ENCODE data around the gene ASTN2.
A peak's percentile ranks its signal among the peaks of the same experiment; 100 is the strongest.

Gene ASTN2

DNA sequence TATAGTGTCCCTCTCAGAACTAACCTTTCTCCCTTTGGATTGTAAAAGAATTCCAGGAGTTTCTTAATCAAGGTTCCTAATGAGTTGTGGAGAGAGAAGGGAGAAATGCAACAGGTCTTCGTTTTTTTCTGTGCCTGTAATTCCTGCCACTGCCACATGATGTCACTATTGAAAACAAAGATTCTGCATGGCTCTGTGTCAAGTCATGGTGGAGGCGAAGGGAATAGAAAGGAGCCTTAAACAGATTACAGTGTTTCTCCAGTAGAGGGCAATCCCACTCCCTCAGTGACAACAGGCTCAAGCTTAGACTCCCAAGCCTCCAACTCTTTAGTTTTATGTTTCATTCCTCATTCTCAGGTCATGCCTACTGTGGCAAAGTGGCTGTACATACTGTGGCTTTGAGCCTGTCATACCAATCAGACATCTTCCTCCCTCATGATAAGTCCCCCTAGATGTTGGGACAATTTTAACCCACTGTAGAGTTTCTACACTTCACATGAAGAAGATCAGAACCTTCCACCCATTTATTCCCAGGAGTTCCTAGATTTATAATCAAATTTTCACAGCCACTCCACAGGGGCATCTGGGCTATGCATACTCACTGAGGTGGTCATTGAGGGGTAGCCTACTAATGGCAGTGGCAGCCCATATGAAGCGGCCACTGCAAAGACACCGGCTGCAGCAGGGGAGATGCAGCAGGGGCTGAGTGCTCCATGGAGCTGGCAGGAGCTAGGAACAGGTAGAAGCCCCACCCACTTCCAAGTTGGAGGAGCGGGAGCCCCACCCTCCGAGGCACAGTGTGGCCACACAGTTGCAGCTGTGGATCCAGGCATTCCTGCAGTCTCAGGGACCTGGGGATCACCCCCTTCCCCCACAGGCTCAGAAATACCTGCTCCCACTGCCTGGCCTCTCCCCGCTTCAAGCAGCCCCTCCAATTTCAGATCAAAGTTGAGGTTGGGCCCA lies 825.2 kb downstream of the ASTN2 start:
- no peak overlapping the region for H3K27ac ChIP-seq
- TF ChIP-seq, protein P1, sequence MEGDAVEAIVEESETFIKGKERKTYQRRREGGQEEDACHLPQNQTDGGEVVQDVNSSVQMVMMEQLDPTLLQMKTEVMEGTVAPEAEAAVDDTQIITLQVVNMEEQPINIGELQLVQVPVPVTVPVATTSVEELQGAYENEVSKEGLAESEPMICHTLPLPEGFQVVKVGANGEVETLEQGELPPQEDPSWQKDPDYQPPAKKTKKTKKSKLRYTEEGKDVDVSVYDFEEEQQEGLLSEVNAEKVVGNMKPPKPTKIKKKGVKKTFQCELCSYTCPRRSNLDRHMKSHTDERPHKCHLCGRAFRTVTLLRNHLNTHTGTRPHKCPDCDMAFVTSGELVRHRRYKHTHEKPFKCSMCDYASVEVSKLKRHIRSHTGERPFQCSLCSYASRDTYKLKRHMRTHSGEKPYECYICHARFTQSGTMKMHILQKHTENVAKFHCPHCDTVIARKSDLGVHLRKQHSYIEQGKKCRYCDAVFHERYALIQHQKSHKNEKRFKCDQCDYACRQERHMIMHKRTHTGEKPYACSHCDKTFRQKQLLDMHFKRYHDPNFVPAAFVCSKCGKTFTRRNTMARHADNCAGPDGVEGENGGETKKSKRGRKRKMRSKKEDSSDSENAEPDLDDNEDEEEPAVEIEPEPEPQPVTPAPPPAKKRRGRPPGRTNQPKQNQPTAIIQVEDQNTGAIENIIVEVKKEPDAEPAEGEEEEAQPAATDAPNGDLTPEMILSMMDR (conservative IDR thresholded peaks at IDR 0.05): peak; percentile 92
- no peak for TF ChIP-seq ZFX (IDR thresholded peaks at IDR 0.05)

DNA sequence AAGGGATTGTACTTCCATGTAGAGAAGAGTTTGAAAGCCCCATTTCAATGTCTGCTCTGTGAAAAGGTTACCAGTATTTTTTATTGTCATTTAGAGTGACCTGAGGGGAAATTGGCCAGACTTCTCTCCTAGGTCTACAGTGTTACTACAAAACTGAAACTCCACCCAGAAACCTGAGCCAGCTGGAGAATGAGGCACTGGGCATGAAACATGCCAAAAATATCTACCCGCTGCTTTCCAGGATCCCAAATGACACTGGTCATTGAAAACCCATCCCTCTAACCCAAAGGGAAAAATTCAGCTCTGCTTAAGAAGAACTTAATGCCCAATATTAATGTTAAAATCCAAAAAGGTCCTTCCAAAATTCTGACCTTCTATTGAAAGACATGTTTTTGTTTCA lies 826.9 kb downstream of the ASTN2 start:
- no peak overlapping the region for H3K27ac ChIP-seq
- TF ChIP-seq, protein P1 (conservative IDR thresholded peaks at IDR 0.05): no peak
- no peak for TF ChIP-seq ZFX (IDR thresholded peaks at IDR 0.05)

- TF ChIP-seq, protein P1 (conservative IDR thresholded peaks at IDR 0.05): no peak
- TF ChIP-seq ZFX (IDR thresholded peaks at IDR 0.05): no peak
- no peak overlapping the region for H3K27ac ChIP-seq
Measured at GRCh38 chr9:116585896-116586295, 829.0 kb downstream of the ASTN2 start.

DNA sequence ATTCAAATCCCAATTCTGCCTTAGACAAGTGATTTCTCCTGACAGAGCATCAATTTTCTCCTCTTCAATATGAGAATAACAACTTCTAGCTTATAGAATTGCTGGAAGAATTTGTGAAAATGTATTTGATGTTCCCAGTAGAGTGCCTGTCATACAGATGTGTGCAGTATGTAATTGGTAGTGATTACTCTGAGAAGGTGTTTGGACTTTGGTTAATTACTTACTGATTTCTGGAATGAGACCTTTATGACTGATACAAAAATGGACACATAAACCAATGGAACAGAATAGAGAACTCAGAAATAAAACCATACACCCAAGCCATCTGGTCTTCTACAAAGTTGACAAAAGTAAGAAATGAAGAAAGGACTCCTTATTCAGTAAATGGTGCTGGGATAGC lies 829.7 kb downstream of the ASTN2 start:
- TF ChIP-seq ZFX (IDR thresholded peaks at IDR 0.05): no peak
- TF ChIP-seq, protein P1 (conservative IDR thresholded peaks at IDR 0.05): no peak
- no peak overlapping the region for H3K27ac ChIP-seq

- H3K27ac ChIP-seq: no peak overlapping the region
- TF ChIP-seq, protein P1 (conservative IDR thresholded peaks at IDR 0.05): no peak
- TF ChIP-seq ZFX (IDR thresholded peaks at IDR 0.05): no peak
Measured at GRCh38 chr9:116580853-116581252, 834.0 kb downstream of the ASTN2 start.

DNA sequence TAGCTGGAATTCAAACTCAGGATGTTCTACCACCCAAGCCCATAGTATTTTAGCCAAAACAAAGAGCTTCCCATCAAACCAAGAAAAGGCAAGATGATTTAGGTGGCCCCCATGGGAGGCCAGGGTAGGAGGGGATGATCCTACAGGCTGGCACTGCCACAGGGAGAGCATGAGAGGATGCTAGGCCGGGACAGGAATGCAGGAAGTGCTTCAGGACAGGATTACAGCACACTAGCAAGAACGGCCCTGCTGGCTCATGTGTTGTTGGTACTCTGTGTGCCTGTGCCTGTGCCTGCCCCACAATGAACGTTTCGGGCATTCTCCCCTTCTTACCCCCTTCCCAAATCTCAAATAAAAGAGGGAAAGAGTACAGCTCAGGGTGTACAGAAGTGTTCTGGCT lies 838.5 kb downstream of the ASTN2 start:
- TF ChIP-seq, protein P1 (conservative IDR thresholded peaks at IDR 0.05): no peak
- no peak for TF ChIP-seq ZFX (IDR thresholded peaks at IDR 0.05)
- H3K27ac ChIP-seq: no peak overlapping the region

GRCh38 chr9:116574027-116574679 lies 840.7 kb downstream of the ASTN2 start:
- TF ChIP-seq, protein P1 (conservative IDR thresholded peaks at IDR 0.05): no peak
- TF ChIP-seq ZFX (IDR thresholded peaks at IDR 0.05): no peak
- H3K27ac ChIP-seq: no peak overlapping the region; the same call in 1 of the 2 replicates
